ENCODE results near the gene ZNF785. TPM values are rescaled to one million over a fixed set of nuclear protein-coding genes. Genes with fewer than 3 reads are reported as not detected.

Gene ZNF785
- total and polyA plus RNA-seq, 2 of the 13 experiments (the other 11 are each of a cell fraction or from before 2014, with no cell fraction given) = 0.01 TPM; not detected in 1

DNA sequence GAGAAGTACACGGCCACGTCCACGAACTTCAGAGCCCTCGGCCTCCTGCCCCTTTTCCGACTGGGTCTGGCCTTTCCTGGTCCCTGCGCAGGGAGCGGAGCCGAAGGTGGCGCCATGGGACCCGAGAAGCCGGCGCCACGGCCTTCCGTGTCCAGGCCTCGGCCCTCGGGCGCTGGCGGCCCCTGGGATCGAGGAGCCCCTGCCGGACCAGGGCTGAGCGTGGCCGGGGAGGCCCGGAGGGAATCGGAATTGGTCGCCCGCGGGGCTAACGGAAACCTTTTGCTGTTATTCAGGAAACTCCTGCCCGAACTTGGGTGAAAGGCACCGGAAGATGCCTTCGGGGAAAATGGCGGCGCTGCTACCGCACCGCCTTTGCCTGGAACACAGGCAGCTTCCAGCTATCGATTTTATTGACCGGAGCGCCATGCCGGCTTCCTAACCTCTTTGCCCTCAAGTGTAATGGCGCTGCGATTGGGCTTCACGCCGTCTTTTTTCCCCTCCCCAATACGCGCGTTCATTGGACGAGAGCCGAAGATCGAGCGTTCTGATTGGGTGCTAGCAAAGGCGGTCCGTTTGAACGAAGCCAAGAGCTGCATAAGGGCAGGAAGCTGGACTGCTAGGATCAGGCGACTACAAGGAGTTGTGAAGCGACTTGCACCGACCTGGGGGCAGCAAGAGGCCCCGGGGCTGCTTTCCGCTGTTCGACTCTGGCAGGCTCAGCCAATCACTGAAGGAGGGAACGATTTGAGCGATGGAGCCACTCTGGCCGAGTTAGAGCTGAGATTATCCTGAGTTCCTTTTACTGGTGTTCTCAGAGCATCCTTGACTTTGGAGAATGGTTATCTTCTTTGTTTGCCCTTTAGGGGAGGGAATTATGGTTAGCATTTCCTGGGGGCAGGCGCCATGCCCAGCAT, 24.7 kb upstream of the ZNF785 start, which contains the start of gene ZNF689 (continued):
- TF ChIP-seq, protein P1, sequence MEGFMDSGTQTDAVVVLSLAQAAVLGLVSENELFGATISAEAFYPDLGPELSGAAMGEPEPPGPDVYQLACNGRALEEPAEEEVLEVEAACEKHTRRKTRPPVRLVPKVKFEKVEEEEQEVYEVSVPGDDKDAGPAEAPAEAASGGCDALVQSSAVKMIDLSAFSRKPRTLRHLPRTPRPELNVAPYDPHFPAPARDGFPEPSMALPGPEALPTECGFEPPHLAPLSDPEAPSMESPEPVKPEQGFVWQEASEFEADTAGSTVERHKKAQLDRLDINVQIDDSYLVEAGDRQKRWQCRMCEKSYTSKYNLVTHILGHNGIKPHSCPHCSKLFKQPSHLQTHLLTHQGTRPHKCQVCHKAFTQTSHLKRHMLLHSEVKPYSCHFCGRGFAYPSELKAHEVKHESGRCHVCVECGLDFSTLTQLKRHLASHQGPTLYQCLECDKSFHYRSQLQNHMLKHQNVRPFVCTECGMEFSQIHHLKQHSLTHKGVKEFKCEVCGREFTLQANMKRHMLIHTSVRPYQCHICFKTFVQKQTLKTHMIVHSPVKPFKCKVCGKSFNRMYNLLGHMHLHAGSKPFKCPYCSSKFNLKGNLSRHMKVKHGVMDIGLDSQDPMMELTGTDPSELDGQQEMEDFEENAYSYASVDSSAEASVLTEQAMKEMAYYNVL (CRISPR knock-in tag; IDR thresholded peaks at IDR 0.05; ENCODE audit: borderline replicate concordance) = peak; percentile 74
- TF ChIP-seq ZFP90 (CRISPR knock-in tag; IDR thresholded peaks at IDR 0.05; ENCODE audit: borderline replicate concordance) (peak; percentile 82; the same call in 1 of the 2 replicates), ZSCAN22 (CRISPR knock-in tag; IDR thresholded peaks at IDR 0.05) (0 out of 2 replicates have a peak, but pooled peaks have one; percentile 46), ELF3 (CRISPR knock-in tag; IDR thresholded peaks at IDR 0.05) (peak; percentile 88), ARHGAP35 (CRISPR knock-in tag; IDR thresholded peaks at IDR 0.05; ENCODE audit: borderline replicate concordance) (peak; percentile 84; the same call in 1 of the 2 replicates), BCL6 (CRISPR knock-in tag; IDR thresholded peaks at IDR 0.05) (peak; percentile 67), KDM1A (CRISPR knock-in tag; IDR thresholded peaks at IDR 0.05) (no peak), GABPA (IDR thresholded peaks at IDR 0.05; ENCODE audit: low read depth, low read length) (peak; percentile 48), GABPA (CRISPR knock-in tag; IDR thresholded peaks at IDR 0.05; ENCODE audit: low read depth) (peak; percentile 85), SOX5 (CRISPR knock-in tag; IDR thresholded peaks at IDR 0.05; ENCODE audit: borderline replicate concordance) (peak; percentile 55), GZF1 (CRISPR knock-in tag; IDR thresholded peaks at IDR 0.05) (peak; percentile 73; the same call in 1 of the 2 replicates), GFI1 (CRISPR knock-in tag; IDR thresholded peaks at IDR 0.05; ENCODE audit: borderline replicate concordance) (peak; percentile 91), SIX1 (CRISPR knock-in tag; IDR thresholded peaks at IDR 0.05; ENCODE audit: borderline replicate concordance) (peak; percentile 66; the same call in 1 of the 2 replicates), KLF6 (CRISPR knock-in tag; IDR thresholded peaks at IDR 0.05) (peak; percentile 98), ZNF660 (CRISPR knock-in tag; IDR thresholded peaks at IDR 0.05; ENCODE audit: borderline replicate concordance, low read depth) (no peak; the same call in 1 of the 2 replicates), ZNF547 (CRISPR knock-in tag; IDR thresholded peaks at IDR 0.05) (peak; percentile 91), ISL2 (CRISPR knock-in tag; IDR thresholded peaks at IDR 0.05) (peak; percentile 88), ZNF138 (CRISPR knock-in tag; IDR thresholded peaks at IDR 0.05; ENCODE audit: low read depth) (0 out of 2 replicates have a peak, but pooled peaks have one; percentile 22), ZNF839 (CRISPR knock-in tag; IDR thresholded peaks at IDR 0.05; ENCODE audit: borderline replicate concordance) (no peak)
- TF ChIP-seq, protein P2, sequence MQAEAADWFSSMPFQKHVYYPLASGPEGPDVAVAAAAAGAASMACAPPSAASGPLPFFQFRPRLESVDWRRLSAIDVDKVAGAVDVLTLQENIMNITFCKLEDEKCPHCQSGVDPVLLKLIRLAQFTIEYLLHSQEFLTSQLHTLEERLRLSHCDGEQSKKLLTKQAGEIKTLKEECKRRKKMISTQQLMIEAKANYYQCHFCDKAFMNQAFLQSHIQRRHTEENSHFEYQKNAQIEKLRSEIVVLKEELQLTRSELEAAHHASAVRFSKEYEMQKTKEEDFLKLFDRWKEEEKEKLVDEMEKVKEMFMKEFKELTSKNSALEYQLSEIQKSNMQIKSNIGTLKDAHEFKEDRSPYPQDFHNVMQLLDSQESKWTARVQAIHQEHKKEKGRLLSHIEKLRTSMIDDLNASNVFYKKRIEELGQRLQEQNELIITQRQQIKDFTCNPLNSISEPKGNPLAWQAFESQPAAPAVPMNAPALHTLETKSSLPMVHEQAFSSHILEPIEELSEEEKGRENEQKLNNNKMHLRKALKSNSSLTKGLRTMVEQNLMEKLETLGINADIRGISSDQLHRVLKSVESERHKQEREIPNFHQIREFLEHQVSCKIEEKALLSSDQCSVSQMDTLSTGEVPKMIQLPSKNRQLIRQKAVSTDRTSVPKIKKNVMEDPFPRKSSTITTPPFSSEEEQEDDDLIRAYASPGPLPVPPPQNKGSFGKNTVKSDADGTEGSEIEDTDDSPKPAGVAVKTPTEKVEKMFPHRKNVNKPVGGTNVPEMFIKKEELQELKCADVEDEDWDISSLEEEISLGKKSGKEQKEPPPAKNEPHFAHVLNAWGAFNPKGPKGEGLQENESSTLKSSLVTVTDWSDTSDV (CRISPR knock-in tag; IDR thresholded peaks at IDR 0.05) = peak; percentile 85
- TF ChIP-seq, protein P3, sequence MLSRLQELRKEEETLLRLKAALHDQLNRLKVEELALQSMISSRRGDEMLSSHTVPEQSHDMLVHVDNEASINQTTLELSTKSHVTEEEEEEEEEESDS (CRISPR knock-in tag; IDR thresholded peaks at IDR 0.05; ENCODE audit: borderline replicate concordance) = peak; percentile 74; the same call in 1 of the 2 replicates
- TF ChIP-seq, protein P4, sequence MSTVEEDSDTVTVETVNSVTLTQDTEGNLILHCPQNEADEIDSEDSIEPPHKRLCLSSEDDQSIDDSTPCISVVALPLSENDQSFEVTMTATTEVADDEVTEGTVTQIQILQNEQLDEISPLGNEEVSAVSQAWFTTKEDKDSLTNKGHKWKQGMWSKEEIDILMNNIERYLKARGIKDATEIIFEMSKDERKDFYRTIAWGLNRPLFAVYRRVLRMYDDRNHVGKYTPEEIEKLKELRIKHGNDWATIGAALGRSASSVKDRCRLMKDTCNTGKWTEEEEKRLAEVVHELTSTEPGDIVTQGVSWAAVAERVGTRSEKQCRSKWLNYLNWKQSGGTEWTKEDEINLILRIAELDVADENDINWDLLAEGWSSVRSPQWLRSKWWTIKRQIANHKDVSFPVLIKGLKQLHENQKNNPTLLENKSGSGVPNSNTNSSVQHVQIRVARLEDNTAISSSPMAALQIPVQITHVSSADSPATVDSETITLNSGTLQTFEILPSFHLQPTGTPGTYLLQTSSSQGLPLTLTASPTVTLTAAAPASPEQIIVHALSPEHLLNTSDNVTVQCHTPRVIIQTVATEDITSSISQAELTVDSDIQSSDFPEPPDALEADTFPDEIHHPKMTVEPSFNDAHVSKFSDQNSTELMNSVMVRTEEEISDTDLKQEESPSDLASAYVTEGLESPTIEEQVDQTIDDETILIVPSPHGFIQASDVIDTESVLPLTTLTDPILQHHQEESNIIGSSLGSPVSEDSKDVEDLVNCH (CRISPR knock-in tag; IDR thresholded peaks at IDR 0.05) = 0 out of 2 replicates have a peak, but pooled peaks have one; percentile 32
